ENCODE measurements around the gene CERS6.

The CERS6 gene

DNA sequence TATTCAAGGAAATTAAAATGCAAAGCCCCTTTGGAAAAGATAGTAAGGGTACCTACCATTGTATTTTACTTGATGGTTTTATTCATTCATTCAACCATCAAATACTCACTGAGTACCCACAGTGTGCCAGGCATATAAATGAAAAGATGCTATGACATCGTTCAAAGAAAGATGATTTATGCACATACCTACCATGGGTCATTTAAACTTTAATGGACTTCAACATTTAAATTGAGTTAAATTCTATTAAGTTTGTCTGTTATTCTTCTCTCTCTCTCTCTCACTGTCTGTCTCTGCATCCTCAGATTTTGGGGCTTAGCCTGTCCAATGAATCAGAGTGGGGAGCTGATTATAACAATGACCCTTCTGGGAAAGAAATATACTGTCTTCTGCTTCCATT, 87.9 kb downstream of the CERS6 start:
- no peak overlapping the region for H3K14ac ChIP-seq (ENCODE audit: low read length)
- no CpG with 5 or more reads among the region's 1 CpG for WGBS, 2 donors (ENCODE audit: extremely low coverage in 2 of 2, insufficient read length in 2 of 2, insufficient replicate concordance in 1 of 2)
- H4K91ac ChIP-seq (ENCODE audit: low read depth, low read length, poor library complexity): no peak overlapping the region

DNA sequence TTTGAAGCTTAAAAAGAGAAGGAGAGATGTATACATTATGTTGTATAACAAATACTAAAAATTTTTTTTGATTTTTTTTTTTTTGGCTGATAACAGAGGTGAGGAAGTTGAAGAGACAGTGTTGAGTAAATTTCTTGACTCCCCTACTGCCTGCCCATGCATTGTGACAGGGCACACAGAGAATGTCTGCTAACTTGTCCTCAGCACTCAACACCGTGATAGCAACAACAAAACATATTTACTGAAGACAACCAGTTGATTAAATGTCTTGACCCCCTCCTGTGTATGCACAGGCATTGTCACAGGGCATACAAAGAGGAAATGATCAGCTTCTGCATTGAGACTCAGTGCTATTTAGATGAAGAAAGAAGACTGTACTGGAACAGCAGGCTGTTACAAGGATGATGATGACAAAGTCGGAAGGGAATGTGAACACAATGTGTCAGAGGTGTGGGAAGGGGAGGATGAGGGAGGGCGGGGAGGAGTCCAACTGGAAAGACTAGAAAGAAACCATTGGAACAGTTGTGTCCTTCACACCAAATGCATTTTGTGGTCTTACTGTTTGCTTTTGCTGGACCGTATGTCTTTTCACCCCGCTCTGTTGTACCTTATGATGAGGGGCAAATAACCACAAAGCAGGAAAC, 89.5 kb downstream of the CERS6 start:
- H3K14ac ChIP-seq (ENCODE audit: low read length): no peak overlapping the region
- no peak overlapping the region for H4K91ac ChIP-seq (ENCODE audit: low read depth, low read length, poor library complexity)
- no peaks in the 10 kb centered on the region for H3K27me3 ChIP-seq (ENCODE audit: control insufficient read depth in 3 of 3, insufficient read depth in 3 of 3, low read depth in 1 of 3, low read length in 3 of 3)
- no peak overlapping the region for H3K4me3 ChIP-seq (ENCODE audit: low read length in 2 of 2)
- no peak overlapping the region for H3K23ac ChIP-seq (ENCODE audit: low read depth, low read length, poor library complexity)
- no peak overlapping the region for H2AK5ac ChIP-seq (ENCODE audit: low read depth, low read length)
- no peak overlapping the region for H4K8ac ChIP-seq (ENCODE audit: low read depth, low read length)
- DNase-seq (ENCODE audit: low spot score): peak; percentile 12
- H3K9ac ChIP-seq (ENCODE audit: low read depth, low read length, poor library complexity): no peak overlapping the region
- H2BK5ac ChIP-seq (ENCODE audit: low read length): no peak overlapping the region
- H2BK120ac ChIP-seq (ENCODE audit: low read depth, low read length): no peak overlapping the region
- H3K27ac ChIP-seq (replicated peaks; ENCODE audit: low read length): peak overlapping the region; percentile 16
- H3K36me3 ChIP-seq (replicated peaks in 1 of 2; ENCODE audit: control insufficient read depth in 2 of 2, insufficient read depth in 2 of 2, low read length in 2 of 2): peaks cover 0 to 16% of the 10 kb centered on the region in 2 donors
- H3K9me3 ChIP-seq (replicated peaks in 1 of 2; ENCODE audit: control insufficient read depth in 2 of 2, insufficient read depth in 1 of 2, low read depth in 1 of 2, low read length in 2 of 2): peaks cover 1 to 2% of the 10 kb centered on the region in 2 donors
- no peak overlapping the region for H2AFZ ChIP-seq (ENCODE audit: low read length)
- H3K18ac ChIP-seq (ENCODE audit: low read length): no peak overlapping the region
- WGBS, 2 donors (ENCODE audit: extremely low coverage in 2 of 2, insufficient read length in 2 of 2, insufficient replicate concordance in 1 of 2): no CpG with 5 or more reads among the region's 5 CpGs
- H2BK12ac ChIP-seq (ENCODE audit: low read length): no peak overlapping the region
- no peak overlapping the region for H3K4ac ChIP-seq (ENCODE audit: low read length)
- peaks cover 1% of the 10 kb centered on the region for H3K79me1 ChIP-seq (ENCODE audit: low read depth, low read length)
- H3K4me2 ChIP-seq (ENCODE audit: insufficient read depth, low read length, poor library complexity, severe bottlenecking): no peak overlapping the region
- peaks cover 7 to 12% of the 10 kb centered on the region in 2 donors for H3K4me1 ChIP-seq (ENCODE audit: control insufficient read depth in 2 of 2, insufficient read depth in 1 of 2, low read depth in 1 of 2, low read length in 2 of 2)
- no peak overlapping the region for H2BK15ac ChIP-seq (ENCODE audit: low read length)

More for the DNA sequence above, 87.9 kb downstream of the CERS6 start:
- H3K23ac ChIP-seq (ENCODE audit: low read depth, low read length, poor library complexity): no peak overlapping the region
- no peak overlapping the region for H2BK120ac ChIP-seq (ENCODE audit: low read depth, low read length)
- H2AFZ ChIP-seq (ENCODE audit: low read length): no peak overlapping the region
- no peak overlapping the region for H3K4me2 ChIP-seq (ENCODE audit: insufficient read depth, low read length, poor library complexity, severe bottlenecking)
- no peak overlapping the region for H3K4me3 ChIP-seq (ENCODE audit: low read length in 2 of 2)
- H2BK15ac ChIP-seq (ENCODE audit: low read length): no peak overlapping the region
- H4K8ac ChIP-seq (ENCODE audit: low read depth, low read length): no peak overlapping the region
- H2BK5ac ChIP-seq (ENCODE audit: low read length): no peak overlapping the region
- H3K36me3 ChIP-seq (replicated peaks in 1 of 2; ENCODE audit: control insufficient read depth in 2 of 2, insufficient read depth in 2 of 2, low read length in 2 of 2): peaks cover 0 to 11% of the 10 kb centered on the region in 2 donors
- H3K27me3 ChIP-seq (ENCODE audit: control insufficient read depth in 3 of 3, insufficient read depth in 3 of 3, low read depth in 1 of 3, low read length in 3 of 3): no peaks in the 10 kb centered on the region
- no peak overlapping the region for H2AK5ac ChIP-seq (ENCODE audit: low read depth, low read length)
- H3K4ac ChIP-seq (ENCODE audit: low read length): no peak overlapping the region
- H3K27ac ChIP-seq (replicated peaks; ENCODE audit: low read length): no peak overlapping the region
- peaks cover 1% of the 10 kb centered on the region for H3K79me1 ChIP-seq (ENCODE audit: low read depth, low read length)
- H3K9me3 ChIP-seq (replicated peaks in 1 of 2; ENCODE audit: control insufficient read depth in 2 of 2, insufficient read depth in 1 of 2, low read depth in 1 of 2, low read length in 2 of 2): peaks cover 4 to 9% of the 10 kb centered on the region in 2 donors
- H3K4me1 ChIP-seq (ENCODE audit: control insufficient read depth in 2 of 2, insufficient read depth in 1 of 2, low read depth in 1 of 2, low read length in 2 of 2): peaks cover 7 to 10% of the 10 kb centered on the region in 2 donors
- H2BK12ac ChIP-seq (ENCODE audit: low read length): no peak overlapping the region
- no peak for DNase-seq (ENCODE audit: low spot score)
- no peak overlapping the region for H3K18ac ChIP-seq (ENCODE audit: low read length)
- H3K9ac ChIP-seq (ENCODE audit: low read depth, low read length, poor library complexity): no peak overlapping the region

DNA sequence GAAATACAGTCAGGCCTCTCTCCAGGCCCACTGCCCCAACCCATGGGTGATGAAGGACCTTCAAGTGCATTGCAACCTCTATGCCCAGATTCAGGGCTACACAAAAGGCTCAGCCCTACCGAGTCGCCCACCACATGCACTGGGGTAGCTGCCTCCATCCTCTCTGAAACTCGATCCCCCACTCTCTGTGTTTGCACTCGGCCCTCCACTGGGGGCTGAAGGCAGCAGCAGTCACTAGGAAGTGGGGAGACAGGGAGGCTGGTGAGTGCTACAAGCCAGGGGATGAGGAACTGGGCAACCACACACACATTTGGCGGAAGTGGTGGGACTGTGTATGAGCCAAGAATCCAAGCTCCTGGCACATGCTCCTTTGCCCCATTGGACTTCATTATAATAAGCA, 94.6 kb downstream of the CERS6 start:
- H3K36me3 ChIP-seq (replicated peaks in 1 of 2; ENCODE audit: control insufficient read depth in 2 of 2, insufficient read depth in 2 of 2, low read length in 2 of 2): peaks cover 0 to 16% of the 10 kb centered on the region in 2 donors
- peaks cover 2 to 3% of the 10 kb centered on the region in 2 donors for H3K9me3 ChIP-seq (replicated peaks in 1 of 2; ENCODE audit: control insufficient read depth in 2 of 2, insufficient read depth in 1 of 2, low read depth in 1 of 2, low read length in 2 of 2)
- H2BK15ac ChIP-seq (ENCODE audit: low read length): peak overlapping the region; percentile 15
- H2BK120ac ChIP-seq (ENCODE audit: low read depth, low read length): no peak overlapping the region
- no peak overlapping the region for H2BK12ac ChIP-seq (ENCODE audit: low read length)
- no peak overlapping the region for H3K14ac ChIP-seq (ENCODE audit: low read length)
- no peak overlapping the region for H3K4me2 ChIP-seq (ENCODE audit: insufficient read depth, low read length, poor library complexity, severe bottlenecking)
- WGBS, 2 donors (ENCODE audit: extremely low coverage in 2 of 2, insufficient read length in 2 of 2, insufficient replicate concordance in 1 of 2): no CpG with 5 or more reads among the region's 5 CpGs
- H3K18ac ChIP-seq (ENCODE audit: low read length): peak overlapping the region; percentile 74
- no peak overlapping the region for H4K91ac ChIP-seq (ENCODE audit: low read depth, low read length, poor library complexity)
- no peak overlapping the region for H3K4ac ChIP-seq (ENCODE audit: low read length)
- no peaks in the 10 kb centered on the region for H3K79me1 ChIP-seq (ENCODE audit: low read depth, low read length)
- H2AK5ac ChIP-seq (ENCODE audit: low read depth, low read length): peak overlapping the region; percentile 25
- H3K23ac ChIP-seq (ENCODE audit: low read depth, low read length, poor library complexity): no peak overlapping the region
- H3K4me3 ChIP-seq (ENCODE audit: low read length in 2 of 2): peak overlapping the region in 1 of 2 donors; percentile 30
- H2AFZ ChIP-seq (ENCODE audit: low read length): no peak overlapping the region
- no peak overlapping the region for H4K8ac ChIP-seq (ENCODE audit: low read depth, low read length)
- no peak overlapping the region for H3K9ac ChIP-seq (ENCODE audit: low read depth, low read length, poor library complexity)
- H3K27me3 ChIP-seq (ENCODE audit: control insufficient read depth in 3 of 3, insufficient read depth in 3 of 3, low read depth in 1 of 3, low read length in 3 of 3): no peaks in the 10 kb centered on the region
- no peak overlapping the region for H3K27ac ChIP-seq (replicated peaks; ENCODE audit: low read length)
- no peak for DNase-seq (ENCODE audit: low spot score)
- H2BK5ac ChIP-seq (ENCODE audit: low read length): peak overlapping the region; percentile 20
- H3K4me1 ChIP-seq (ENCODE audit: control insufficient read depth in 2 of 2, insufficient read depth in 1 of 2, low read depth in 1 of 2, low read length in 2 of 2): peaks cover 8 to 11% of the 10 kb centered on the region in 2 donors

- H3K18ac ChIP-seq (ENCODE audit: low read length): no peak overlapping the region
- no peak overlapping the region for H3K4me2 ChIP-seq (ENCODE audit: insufficient read depth, low read length, poor library complexity, severe bottlenecking)
- no peak overlapping the region for H4K91ac ChIP-seq (ENCODE audit: low read depth, low read length, poor library complexity)
- H3K27ac ChIP-seq (replicated peaks; ENCODE audit: low read length): no peak overlapping the region
- H3K23ac ChIP-seq (ENCODE audit: low read depth, low read length, poor library complexity): no peak overlapping the region
- no peak overlapping the region for H2AFZ ChIP-seq (ENCODE audit: low read length)
- no peak overlapping the region for H2BK120ac ChIP-seq (ENCODE audit: low read depth, low read length)
- no peak overlapping the region for H3K14ac ChIP-seq (ENCODE audit: low read length)
- H3K9me3 ChIP-seq (replicated peaks in 1 of 2; ENCODE audit: control insufficient read depth in 2 of 2, insufficient read depth in 1 of 2, low read depth in 1 of 2, low read length in 2 of 2): peaks cover 2 to 3% of the 10 kb centered on the region in 2 donors
- H2BK12ac ChIP-seq (ENCODE audit: low read length): no peak overlapping the region
- H3K79me1 ChIP-seq (ENCODE audit: low read depth, low read length): no peaks in the 10 kb centered on the region
- peaks cover 4 to 8% of the 10 kb centered on the region in 2 donors for H3K4me1 ChIP-seq (ENCODE audit: control insufficient read depth in 2 of 2, insufficient read depth in 1 of 2, low read depth in 1 of 2, low read length in 2 of 2)
- no peak overlapping the region for H4K8ac ChIP-seq (ENCODE audit: low read depth, low read length)
- no peak overlapping the region for H2AK5ac ChIP-seq (ENCODE audit: low read depth, low read length)
- H3K9ac ChIP-seq (ENCODE audit: low read depth, low read length, poor library complexity): no peak overlapping the region
- H2BK15ac ChIP-seq (ENCODE audit: low read length): no peak overlapping the region
- H3K4me3 ChIP-seq (ENCODE audit: low read length in 2 of 2): no peak overlapping the region
- DNase-seq (ENCODE audit: low spot score): peak; percentile 23
- H3K4ac ChIP-seq (ENCODE audit: low read length): no peak overlapping the region
- H3K27me3 ChIP-seq (ENCODE audit: control insufficient read depth in 3 of 3, insufficient read depth in 3 of 3, low read depth in 1 of 3, low read length in 3 of 3): no peaks in the 10 kb centered on the region
- no peak overlapping the region for H2BK5ac ChIP-seq (ENCODE audit: low read length)
- no CpG with 5 or more reads among the region's 2 CpGs for WGBS, 2 donors (ENCODE audit: extremely low coverage in 2 of 2, insufficient read length in 2 of 2, insufficient replicate concordance in 1 of 2)
- H3K36me3 ChIP-seq (replicated peaks in 1 of 2; ENCODE audit: control insufficient read depth in 2 of 2, insufficient read depth in 2 of 2, low read length in 2 of 2): peaks cover 0 to 16% of the 10 kb centered on the region in 2 donors
Observed at GRCh38 chr2:168552450-168552856, 96.4 kb downstream of the CERS6 start.

Data from neuronal stem cell (in vitro differentiated cells).